OCI-LY1 (cell line): ENCODE data around the gene GNPTAB.

ENCODE experiments used
- H2AFZ ChIP-seq: fragments of 200-600 bp; sonication (generic), shearing (Covaris generic); 2 replicates; pipeline ENCODE4 v1.6.0; 2014; ENCODE audit warnings: antibody characterized with exemption, mild to moderate bottlenecking, low read length
- H3F3A ChIP-seq: fragments of 200-600 bp; sonication (generic), shearing (Covaris generic); 2 replicates; pipeline ENCODE4 v1.6.0; 2014; ENCODE audit warnings: mild to moderate bottlenecking, antibody characterized with exemption, low read length, moderate library complexity; ENCODE audit not compliant: insufficient read depth
- H3K27ac ChIP-seq: fragments of 200-600 bp; sonication (generic); 2 replicates; pipeline ENCODE4 v1.5.1; 2014; ENCODE audit warnings: low read length, mixed run types, mild to moderate bottlenecking, low read depth; ENCODE audit not compliant: poor library complexity, severe bottlenecking
- H3K27me3 ChIP-seq: fragments of 200-600 bp; sonication (generic); 2 replicates; pipeline ENCODE4 v1.6.0; 2014; ENCODE audit warnings: antibody characterized with exemption, mild to moderate bottlenecking, low read length, moderate library complexity; ENCODE audit not compliant: insufficient read depth
- H3K36me3 ChIP-seq: fragments of 200-600 bp; sonication (generic); 2 replicates; pipeline ENCODE4 v1.6.1; 2014; ENCODE audit warnings: mild to moderate bottlenecking, antibody characterized with exemption, low read length, moderate library complexity, mixed read lengths; ENCODE audit not compliant: insufficient read depth
- H3K4me1 ChIP-seq: fragments of 200-600 bp; sonication (generic); 2 replicates; pipeline ENCODE4 v1.5.1; 2014; ENCODE audit warnings: mild to moderate bottlenecking, low read length, moderate library complexity; ENCODE audit not compliant: insufficient read depth, severe bottlenecking
- H3K4me2 ChIP-seq: fragments of 200-600 bp; sonication (generic), shearing (Covaris generic); 2 replicates; pipeline ENCODE4 v1.6.1; 2014; ENCODE audit warnings: low read length
- H3K4me3 ChIP-seq: fragments of 200-600 bp; sonication (generic); 2 replicates; pipeline ENCODE4 v1.5.1; 2014; ENCODE audit warnings: low read length, low read depth, mild to moderate bottlenecking, mixed read lengths; ENCODE audit not compliant: poor library complexity, severe bottlenecking
- H3K79me2 ChIP-seq: fragments of 200-600 bp; shearing (Covaris generic); 2 replicates; pipeline ENCODE4 v1.6.1; 2016; ENCODE audit warnings: mixed run types, low read length, mixed read lengths; ENCODE audit not compliant: insufficient read depth
- H3K9ac ChIP-seq: fragments of 200-600 bp; sonication (generic), shearing (Covaris generic); 2 replicates; pipeline ENCODE4 v1.6.1; 2014; ENCODE audit warnings: mild to moderate bottlenecking, low read length, mixed read lengths
- H3K9me2 ChIP-seq: fragments of 200-600 bp; sonication (generic), shearing (Covaris generic); 2 replicates; pipeline ENCODE4 v1.6.1; 2014; ENCODE audit warnings: low read depth, mild to moderate bottlenecking, low read length, mixed read lengths
- H3K9me3 ChIP-seq: fragments of 200-600 bp; shearing (Covaris generic); 2 replicates; pipeline ENCODE4 v1.6.1; 2014; ENCODE audit warnings: low read length, mixed read lengths
- H4K20me1 ChIP-seq: fragments of 200-600 bp; sonication (generic), shearing (Covaris generic); 2 replicates; pipeline ENCODE4 v1.6.0; 2016; ENCODE audit warnings: mild to moderate bottlenecking, low read length; ENCODE audit not compliant: insufficient read depth
- CTCF ChIP-seq: fragments of 200-600 bp; sonication (generic), shearing (Covaris generic); IDR thresholded peaks from 2 replicates; pipeline ENCODE4 v1.5.1; 2017; ENCODE audit warnings: mild to moderate bottlenecking, antibody characterized with exemption, low read length, moderate library complexity, mixed read lengths
- EZH2 ChIP-seq: fragments of 200-600 bp; sonication (generic), shearing (Covaris generic); IDR thresholded peaks from 2 replicates; pipeline ENCODE4 v1.8.0; 2017; ENCODE audit warnings: borderline replicate concordance, mixed run types, mild to moderate bottlenecking, antibody characterized with exemption, low read length, moderate library complexity, mixed read lengths

GNPTAB gene

GRCh38 chr12:101777978-101778377, 52.8 kb downstream of the GNPTAB start:
- H3K79me2 ChIP-seq = no peaks in the 10 kb centered on the region
- no peaks in the 10 kb centered on the region for H3K27me3 ChIP-seq
- H3K9me2 ChIP-seq = no peaks in the 10 kb centered on the region
- no peak overlapping the region for H3K9ac ChIP-seq
- peaks cover 25% of the 10 kb centered on the region; the same call in 1 of the 2 replicates for H3K36me3 ChIP-seq
- TF ChIP-seq CTCF = no peak
- no peak for TF ChIP-seq EZH2
- no peak overlapping the region for H3K27ac ChIP-seq
- H4K20me1 ChIP-seq = no peaks in the 10 kb centered on the region
- H3F3A ChIP-seq = no peaks in the 10 kb centered on the region
- H3K4me2 ChIP-seq = no peak overlapping the region
- H3K4me1 ChIP-seq = peaks cover 16% of the 10 kb centered on the region
- no peak overlapping the region for H3K4me3 ChIP-seq
- H3K9me3 ChIP-seq = no peaks in the 10 kb centered on the region
- H2AFZ ChIP-seq = no peak overlapping the region

GRCh38 chr12:101777485-101777884, 53.3 kb downstream of the GNPTAB start:
- Histone ChIP-seq H3K4me3 (no peak overlapping the region), H3K36me3 (peaks cover 25% of the 10 kb centered on the region; the same call in 1 of the 2 replicates), H3K27ac (no peak overlapping the region), H3K9me2 (no peaks in the 10 kb centered on the region), H3K4me1 (peaks cover 19% of the 10 kb centered on the region), H4K20me1 (no peaks in the 10 kb centered on the region), H3K9ac (no peak overlapping the region), H2AFZ (no peak overlapping the region), H3K9me3 (no peaks in the 10 kb centered on the region), H3K79me2 (no peaks in the 10 kb centered on the region), H3K4me2 (no peak overlapping the region), H3F3A (no peaks in the 10 kb centered on the region), H3K27me3 (no peaks in the 10 kb centered on the region)
- TF ChIP-seq CTCF = no peak
- no peak for TF ChIP-seq EZH2

DNA sequence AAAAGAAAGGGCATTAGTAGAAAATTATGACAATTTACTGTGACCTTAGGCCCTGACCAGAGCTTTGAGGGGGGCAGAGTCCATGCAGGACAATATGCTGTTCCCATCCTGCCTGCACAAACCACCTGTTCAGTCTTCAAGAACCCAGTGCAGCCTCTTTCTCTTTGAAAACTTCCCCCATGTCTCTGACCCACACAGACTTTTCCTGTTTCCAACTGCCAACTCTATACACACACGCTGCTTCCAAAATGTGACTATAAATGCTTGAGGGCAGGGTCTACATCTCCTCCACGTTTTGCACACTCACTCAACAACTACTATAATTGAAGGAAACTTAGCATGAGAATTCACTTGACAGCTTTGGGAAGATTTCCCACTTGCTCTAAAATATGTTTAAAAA, 54.9 kb downstream of the GNPTAB start:
- Histone ChIP-seq H3K9ac (no peak overlapping the region), H3K27ac (no peak overlapping the region), H3F3A (no peaks in the 10 kb centered on the region), H3K9me2 (no peaks in the 10 kb centered on the region), H3K79me2 (no peaks in the 10 kb centered on the region), H3K36me3 (peaks cover 28% of the 10 kb centered on the region; the same call in 1 of the 2 replicates), H3K27me3 (no peaks in the 10 kb centered on the region), H3K4me2 (no peak overlapping the region), H3K9me3 (no peaks in the 10 kb centered on the region), H2AFZ (no peak overlapping the region), H4K20me1 (no peaks in the 10 kb centered on the region), H3K4me1 (peaks cover 26% of the 10 kb centered on the region), H3K4me3 (no peak overlapping the region)
- TF ChIP-seq EZH2 (no peak), CTCF (no peak)
